Mesenchymal stem cell (in vitro differentiated cells and primary cell): ENCODE measurements around the gene LRTM2.

Experiments
- DNase-seq: peaks from one replicate; pipeline ENCODE4 v3.0.0-alpha.2; 2013
- H2AFZ ChIP-seq: one replicate; pipeline ENCODE4 v1.6.1; 2013; ENCODE audit warnings: low read depth, mild to moderate bottlenecking, control low read depth, inconsistent platforms, low read length, moderate library complexity
- H2AK5ac ChIP-seq: 2 replicates; pipeline ENCODE4 v1.6.1; 2013; ENCODE audit warnings: low read length, moderate library complexity, mild to moderate bottlenecking, inconsistent platforms; ENCODE audit not compliant: severe bottlenecking
- H2BK120ac ChIP-seq: one replicate; pipeline ENCODE4 v1.6.1; 2013; ENCODE audit warnings: low read depth, mild to moderate bottlenecking, inconsistent platforms, low read length, moderate library complexity
- H2BK12ac ChIP-seq, 2 experiments: one replicate each; pipeline ENCODE4 v1.6.1; 2013; ENCODE audit warnings: inconsistent platforms in 2 of 2, low read length in 2 of 2, mild to moderate bottlenecking in 2 of 2, moderate library complexity in 2 of 2, control low read depth in 1 of 2
- H2BK15ac ChIP-seq: one replicate; pipeline ENCODE4 v1.6.1; 2013; ENCODE audit warnings: mild to moderate bottlenecking, low read depth, inconsistent platforms; ENCODE audit not compliant: poor library complexity, severe bottlenecking
- H2BK5ac ChIP-seq: 2 replicates; pipeline ENCODE4 v1.6.1; 2013; ENCODE audit warnings: low read depth, mild to moderate bottlenecking, low read length, control low read depth, inconsistent platforms; ENCODE audit not compliant: poor library complexity, severe bottlenecking
- H3K14ac ChIP-seq, 2 experiments: one replicate each; pipeline ENCODE4 v1.6.1; 2013; ENCODE audit warnings: inconsistent platforms in 2 of 2, low read length in 2 of 2, control low read depth in 1 of 2, mild to moderate bottlenecking in 1 of 2, moderate library complexity in 1 of 2
- H3K18ac ChIP-seq, 2 experiments: one replicate each; pipeline ENCODE4 v1.6.1; 2013; ENCODE audit warnings: inconsistent platforms in 2 of 2, low read length in 2 of 2, control low read depth in 1 of 2, low read depth in 1 of 2, mild to moderate bottlenecking in 1 of 2
- H3K23ac ChIP-seq, 2 experiments: one replicate each; pipeline ENCODE4 v1.6.1; 2013; ENCODE audit warnings: inconsistent platforms in 2 of 2, low read length in 2 of 2, mild to moderate bottlenecking in 2 of 2, moderate library complexity in 2 of 2, control low read depth in 1 of 2
- H3K27ac ChIP-seq: 2 replicates; pipeline ENCODE4 v1.5.1; 2013; ENCODE audit warnings: mild to moderate bottlenecking, moderate library complexity, low read length, control low read depth, inconsistent platforms; ENCODE audit not compliant: poor library complexity, severe bottlenecking
- H3K27me3 ChIP-seq, 2 experiments: 2 replicates each; pipeline versions ENCODE4 v1.6.1 to v1.7.0; 2013; ENCODE audit warnings: low read length in 2 of 2, mild to moderate bottlenecking in 2 of 2, moderate library complexity in 2 of 2, control low read depth in 1 of 2, inconsistent platforms in 1 of 2; ENCODE audit not compliant: control insufficient read depth in 1 of 2, insufficient read depth in 1 of 2
- H3K36me3 ChIP-seq, 2 experiments: 2 replicates each; pipeline versions ENCODE4 v1.6.1 to v1.7.0; 2013; ENCODE audit warnings: low read length in 2 of 2, control low read depth in 1 of 2, inconsistent platforms in 1 of 2, low read depth in 1 of 2, mild to moderate bottlenecking in 1 of 2; ENCODE audit not compliant: insufficient read depth in 2 of 2, control insufficient read depth in 1 of 2
- H3K4ac ChIP-seq, 2 experiments: one replicate each; pipeline ENCODE4 v1.6.1; 2013; ENCODE audit warnings: inconsistent platforms in 2 of 2, low read length in 2 of 2, mild to moderate bottlenecking in 2 of 2, moderate library complexity in 2 of 2, control low read depth in 1 of 2, low read depth in 1 of 2
- H3K4me1 ChIP-seq: 2 replicates; pipeline ENCODE4 v1.6.1; 2013; ENCODE audit warnings: low read depth, low read length, control low read depth; ENCODE audit not compliant: control insufficient read depth, insufficient read depth
- H3K4me2 ChIP-seq: 2 replicates; pipeline ENCODE4 v1.6.1; 2013; ENCODE audit warnings: low read length, mild to moderate bottlenecking, inconsistent platforms; ENCODE audit not compliant: poor library complexity, severe bottlenecking
- H3K4me3 ChIP-seq, 2 experiments: 2 replicates each; pipeline versions ENCODE4 v1.5.1 to v1.7.0; 2013; ENCODE audit warnings: low read length in 2 of 2, mild to moderate bottlenecking in 2 of 2, control low read depth in 1 of 2, low read depth in 1 of 2; ENCODE audit not compliant: insufficient read depth in 1 of 2
- H3K79me1 ChIP-seq: replicated peaks from 2 replicates; pipeline ENCODE4 v1.6.1; 2013; ENCODE audit warnings: mild to moderate bottlenecking, control low read depth, low read length, inconsistent platforms; ENCODE audit not compliant: poor library complexity, severe bottlenecking
- H3K9ac ChIP-seq: 2 replicates; pipeline ENCODE4 v1.7.0; 2013; ENCODE audit warnings: mild to moderate bottlenecking, low read length, moderate library complexity
- H3K9me3 ChIP-seq: 2 replicates; pipeline ENCODE4 v1.7.0; 2013; ENCODE audit warnings: mild to moderate bottlenecking, low read length; ENCODE audit not compliant: control insufficient read depth
- H4K8ac ChIP-seq: one replicate; pipeline ENCODE4 v1.6.1; 2013; ENCODE audit warnings: inconsistent platforms, mild to moderate bottlenecking, low read length, moderate library complexity
- H4K91ac ChIP-seq: one replicate; pipeline ENCODE4 v1.6.1; 2013; ENCODE audit warnings: mild to moderate bottlenecking, low read length, inconsistent platforms
- WGBS: methylation state at CpG from one replicate; pipeline ENCODE4 v1.1.7; 2013; ENCODE audit warnings: mixed read lengths; 5-methylcytosine and 5-hydroxymethylcytosine counted together

LRTM2 gene

GRCh38 chr12:1777798-1778197, 42.6 kb upstream of the LRTM2 start:
- H3K36me3 ChIP-seq, result peaks cover 0 to 27% of the 10 kb centered on the region in 2 experiments

GRCh38 chr12:1778911-1779310, 41.5 kb upstream of the LRTM2 start:
- no peak overlapping the region for H3K4ac ChIP-seq
- H2AK5ac ChIP-seq, result no peak overlapping the region
- H3K27me3 ChIP-seq, result no peaks in the 10 kb centered on the region
- peak overlapping the region; percentile 47 for H3K9ac ChIP-seq
- H3K4me1 ChIP-seq, result peaks cover 9% of the 10 kb centered on the region
- peaks cover 3 to 20% of the 10 kb centered on the region in 2 experiments for H3K36me3 ChIP-seq
- no peak for DNase-seq
- no peak overlapping the region for H2BK120ac ChIP-seq
- H3K79me1 ChIP-seq, result peaks cover 17% of the 10 kb centered on the region
- no peak overlapping the region for H3K18ac ChIP-seq
- no peak overlapping the region for H3K14ac ChIP-seq
- no peak overlapping the region for H2BK5ac ChIP-seq
- H2BK15ac ChIP-seq, result no peak overlapping the region
- no peak overlapping the region for H3K23ac ChIP-seq
- peak overlapping the region; percentile 69 for H3K27ac ChIP-seq
- H3K4me3 ChIP-seq, result no peak overlapping the region
- H2BK12ac ChIP-seq, result no peak overlapping the region
- no peak overlapping the region for H4K8ac ChIP-seq
- H3K4me2 ChIP-seq, result no peak overlapping the region
- no peak overlapping the region for H2AFZ ChIP-seq
- 100% methylated on average over 2 of the region's 4 CpGs for WGBS
- H3K9me3 ChIP-seq, result no peaks in the 10 kb centered on the region
- no peak overlapping the region for H4K91ac ChIP-seq

More at GRCh38 chr12:1777798-1778197, 42.6 kb upstream of the LRTM2 start:
- H3K18ac ChIP-seq, result no peak overlapping the region
- no peak overlapping the region for H4K8ac ChIP-seq
- no peak overlapping the region for H4K91ac ChIP-seq
- peak overlapping the region; percentile 73 for H3K27ac ChIP-seq
- peak overlapping the region; percentile 47 for H3K9ac ChIP-seq
- no peak overlapping the region for H3K4me3 ChIP-seq
- no peak overlapping the region for H3K4me2 ChIP-seq
- no peaks in the 10 kb centered on the region for H3K27me3 ChIP-seq
- H3K4me1 ChIP-seq, result peaks cover 9% of the 10 kb centered on the region
- WGBS, result 53% methylated on average over 2 of the region's 5 CpGs
- peaks cover 9% of the 10 kb centered on the region for H3K79me1 ChIP-seq
- H3K23ac ChIP-seq, result no peak overlapping the region
- H2AFZ ChIP-seq, result no peak overlapping the region
- peak; percentile 72 for DNase-seq
- H3K9me3 ChIP-seq, result no peaks in the 10 kb centered on the region
- H2BK120ac ChIP-seq, result no peak overlapping the region
- no peak overlapping the region for H3K4ac ChIP-seq
- H2AK5ac ChIP-seq, result no peak overlapping the region
- H3K14ac ChIP-seq, result no peak overlapping the region
- H2BK15ac ChIP-seq, result no peak overlapping the region
- H2BK12ac ChIP-seq, result no peak overlapping the region
- no peak overlapping the region for H2BK5ac ChIP-seq

- WGBS, result 83% methylated on average over 1 of the region's 1 CpG
- Histone ChIP-seq H4K8ac (no peak overlapping the region), H3K14ac (no peak overlapping the region), H3K4me2 (no peak overlapping the region), H3K4me1 (peaks cover 9% of the 10 kb centered on the region), H3K9me3 (no peaks in the 10 kb centered on the region), H3K4ac (no peak overlapping the region), H2BK120ac (no peak overlapping the region), H3K36me3 (peaks cover 3 to 28% of the 10 kb centered on the region in 2 experiments), H3K9ac (no peak overlapping the region), H3K23ac (no peak overlapping the region), H3K18ac (no peak overlapping the region), H2AFZ (no peak overlapping the region), H3K79me1 (peaks cover 20% of the 10 kb centered on the region), H4K91ac (no peak overlapping the region), H2BK5ac (no peak overlapping the region), H2BK15ac (no peak overlapping the region), H3K27ac (peak overlapping the region; percentile 69), H3K27me3 (no peaks in the 10 kb centered on the region), H2AK5ac (no peak overlapping the region), H2BK12ac (no peak overlapping the region), H3K4me3 (peak overlapping the region in 1 of 2 experiments; percentile 15)
- DNase-seq, result no peak
Observed at GRCh38 chr12:1779783-1780182, 40.6 kb upstream of the LRTM2 start.

- H2BK15ac ChIP-seq, result no peak overlapping the region
- DNase-seq, result peak; percentile 70
Observed at GRCh38 chr12:1781772-1782171, 38.6 kb upstream of the LRTM2 start.

More at GRCh38 chr12:1781772-1782171, 38.6 kb upstream of the LRTM2 start:
- no peak overlapping the region for H2BK5ac ChIP-seq
- H3K4me1 ChIP-seq, result peaks cover 4% of the 10 kb centered on the region
- H3K4me3 ChIP-seq, result no peak overlapping the region
- H3K18ac ChIP-seq, result no peak overlapping the region
- H2BK12ac ChIP-seq, result no peak overlapping the region
- H3K27me3 ChIP-seq, result no peaks in the 10 kb centered on the region
- H3K14ac ChIP-seq, result no peak overlapping the region
- H3K27ac ChIP-seq, result peak overlapping the region; percentile 3
- no peak overlapping the region for H2AFZ ChIP-seq
- peaks cover 13 to 45% of the 10 kb centered on the region in 2 experiments for H3K36me3 ChIP-seq
- H4K8ac ChIP-seq, result no peak overlapping the region
- no peak overlapping the region for H3K9ac ChIP-seq
- H3K4ac ChIP-seq, result no peak overlapping the region
- no peaks in the 10 kb centered on the region for H3K9me3 ChIP-seq
- 64% methylated on average over 2 of the region's 2 CpGs for WGBS
- no peak overlapping the region for H2BK120ac ChIP-seq
- H3K23ac ChIP-seq, result no peak overlapping the region
- no peak overlapping the region for H4K91ac ChIP-seq
- no peak overlapping the region for H2AK5ac ChIP-seq
- peaks cover 31% of the 10 kb centered on the region for H3K79me1 ChIP-seq
- no peak overlapping the region for H3K4me2 ChIP-seq
